ENCODE results near the gene PLD3. TPM values are rescaled to one million over a fixed set of nuclear protein-coding genes. Genes with fewer than 3 reads are reported as not detected.
A peak's percentile ranks its signal among the peaks of the same experiment; 100 is the strongest.

Gene PLD3
- total RNA-seq, 1 experiment from 2014 or later, result 310 TPM

Small RNAs within 50 kb of the gene (microRNA-seq; reads per million reads assigned to microRNA genes)
- gene MIR6796, result 3.2 reads per million, percentile 7 among the genes with 10 or more reads in this experiment

Other genes with a start within 250 kb of the PLD3 start
- 17.8 and 21.7 TPM in 2 replicates for gene MAP3K10, start 157.3 kb upstream of the PLD3 start, total RNA-seq (2021)
- gene TTC9B, start 130.3 kb upstream of the PLD3 start, total RNA-seq (2021), result not detected in 2 replicates
- gene CCNP, start 122.0 kb upstream of the PLD3 start, total RNA-seq (2021), result 0.45 TPM in 1 of 2 replicates, not detected in the other
- gene AKT2, start 63.4 kb upstream of the PLD3 start, total RNA-seq (2021), result 146 and 151 TPM in 2 replicates
- gene C19orf47, start 298 bp upstream of the PLD3 start, total RNA-seq (2021), result 26.5 and 30.8 TPM in 2 replicates
- 0.15 TPM in 1 of 2 replicates, not detected in the other for gene HIPK4, start 41.5 kb downstream of the PLD3 start, total RNA-seq (2021)
- gene PRX, start 64.7 kb downstream of the PLD3 start, total RNA-seq (2021), result 2.5 and 3.9 TPM in 2 replicates
- 9.6 and 16.5 TPM in 2 replicates for gene SERTAD1, start 77.3 kb downstream of the PLD3 start, total RNA-seq (2021)
- 26.3 and 28.7 TPM in 2 replicates for gene SERTAD3, start 95.6 kb downstream of the PLD3 start, total RNA-seq (2021)
- 36.1 and 48.2 TPM in 2 replicates for gene BLVRB, start 117.0 kb downstream of the PLD3 start, total RNA-seq (2021)
- 0.43 and 0.94 TPM in 2 replicates for gene SPTBN4, start 118.3 kb downstream of the PLD3 start, total RNA-seq (2021)
- 85.5 and 110 TPM in 2 replicates for gene SHKBP1, start 228.2 kb downstream of the PLD3 start, total RNA-seq (2021)